ENCODE measurements around the gene APOA5. TPM values are rescaled to one million over a fixed set of nuclear protein-coding genes. Genes with fewer than 3 reads are reported as not detected.
"Not testable (repeated sequence)": the region's sequence is repeated elsewhere in the genome, so short reads cannot be mapped to it uniquely, and the experiment has no call there.

The APOA5 gene
- total RNA-seq, result not detected

- no peak for DNase-seq
- Mint-ChIP-seq H3K27me3 (ENCODE audit: low read depth) (no peaks in the 10 kb centered on the region), H3K9me3 (no peaks in the 10 kb centered on the region), H3K4me1 (ENCODE audit: low read depth) (peaks cover 22% of the 10 kb centered on the region), H3K36me3 (ENCODE audit: insufficient read depth) (peaks cover 5% of the 10 kb centered on the region), H3K4me3 (no peak within 1 kb of the TSS)
- ATAC-seq, result no peak
Measured at GRCh38 chr11:116791813-116792143, at the start of gene APOA5. APOA5 (minus strand) TSS chr11:116791879; CDS start chr11:116791860, 19 bp downstream.

- Mint-ChIP-seq H3K27me3 (ENCODE audit: low read depth) (no peaks in the 10 kb centered on the region), H3K9me3 (no peaks in the 10 kb centered on the region), H3K36me3 (ENCODE audit: insufficient read depth) (peaks cover 14% of the 10 kb centered on the region), H3K4me1 (ENCODE audit: low read depth) (no peaks in the 10 kb centered on the region), H3K4me3 (no peak overlapping the region)
- DNase-seq (no peak), ATAC-seq (no peak)
Measured at GRCh38 chr11:116840746-116841296, 49.1 kb upstream of the APOA5 start.

- DNase-seq (no peak), ATAC-seq (no peak)
- H3K27me3 Mint-ChIP-seq (ENCODE audit: low read depth), result no peaks in the 10 kb centered on the region
Measured at GRCh38 chr11:116840224-116840745, 48.6 kb upstream of the APOA5 start.

GRCh38 chr11:116838321-116839084 lies 46.8 kb upstream of the APOA5 start:
- Mint-ChIP-seq H3K4me3 (no peak overlapping the region), H3K9me3 (no peaks in the 10 kb centered on the region), H3K27me3 (ENCODE audit: low read depth) (no peaks in the 10 kb centered on the region), H3K4me1 (ENCODE audit: low read depth) (peaks cover 8% of the 10 kb centered on the region), H3K36me3 (ENCODE audit: insufficient read depth) (peaks cover 5% of the 10 kb centered on the region)
- ATAC-seq, result no peak
- DNase-seq, result no peak

More at GRCh38 chr11:116840224-116840745, 48.6 kb upstream of the APOA5 start:
- Mint-ChIP-seq H3K4me1 (ENCODE audit: low read depth) (peaks cover 3% of the 10 kb centered on the region), H3K9me3 (no peaks in the 10 kb centered on the region), H3K36me3 (ENCODE audit: insufficient read depth) (peaks cover 11% of the 10 kb centered on the region), H3K4me3 (no peak overlapping the region)

GRCh38 chr11:116837231-116838091 lies 45.8 kb upstream of the APOA5 start, which contains the start of gene APOA1:
APOA1 (minus strand) TSS chr11:116837622; CDS start chr11:116837387, 235 bp downstream.
- DNase-seq (no peak), ATAC-seq (no peak)
- H3K4me3 Mint-ChIP-seq, result no peak within 1 kb of the TSS
- H3K36me3 Mint-ChIP-seq (ENCODE audit: insufficient read depth), result no peaks in the 10 kb centered on the region
- no peaks in the 10 kb centered on the region for H3K27me3 Mint-ChIP-seq (ENCODE audit: low read depth)
- no peaks in the 10 kb centered on the region for H3K9me3 Mint-ChIP-seq
- H3K4me1 Mint-ChIP-seq (ENCODE audit: low read depth), result peaks cover 8% of the 10 kb centered on the region

GRCh38 chr11:116836632-116836991 lies 44.9 kb upstream of the APOA5 start:
- peaks cover 8% of the 10 kb centered on the region for H3K4me1 Mint-ChIP-seq (ENCODE audit: low read depth)
- no peaks in the 10 kb centered on the region for H3K27me3 Mint-ChIP-seq (ENCODE audit: low read depth)
- H3K36me3 Mint-ChIP-seq (ENCODE audit: insufficient read depth), result no peaks in the 10 kb centered on the region
- no peaks in the 10 kb centered on the region for H3K9me3 Mint-ChIP-seq
- DNase-seq, result no peak
- H3K4me3 Mint-ChIP-seq, result no peak overlapping the region
- ATAC-seq, result no peak

GRCh38 chr11:116835791-116836631 lies 44.3 kb upstream of the APOA5 start:
- Mint-ChIP-seq H3K36me3 (ENCODE audit: insufficient read depth) (no peaks in the 10 kb centered on the region), H3K9me3 (no peaks in the 10 kb centered on the region), H3K4me3 (peak overlapping the region; percentile 67), H3K4me1 (ENCODE audit: low read depth) (peaks cover 8% of the 10 kb centered on the region), H3K27me3 (ENCODE audit: low read depth) (no peaks in the 10 kb centered on the region)
- ATAC-seq (peak; percentile 94), DNase-seq (peak; percentile 72)

- H3K36me3 Mint-ChIP-seq (ENCODE audit: insufficient read depth), result no peaks in the 10 kb centered on the region
- DNase-seq (no peak), ATAC-seq (no peak)
- peaks cover 8% of the 10 kb centered on the region for H3K4me1 Mint-ChIP-seq (ENCODE audit: low read depth)
- peak overlapping the region; percentile 67 for H3K4me3 Mint-ChIP-seq
- H3K27me3 Mint-ChIP-seq (ENCODE audit: low read depth), result no peaks in the 10 kb centered on the region
- no peaks in the 10 kb centered on the region for H3K9me3 Mint-ChIP-seq
Measured at GRCh38 chr11:116835042-116835772, 43.5 kb upstream of the APOA5 start.

GRCh38 chr11:116834535-116835041 lies 42.9 kb upstream of the APOA5 start:
- not testable (repeated sequence) for H3K9me3 Mint-ChIP-seq
- H3K4me3 Mint-ChIP-seq, result peak overlapping the region; percentile 27

GRCh38 chr11:116833816-116834534 lies 42.3 kb upstream of the APOA5 start:
- peaks cover 8% of the 10 kb centered on the region for H3K4me1 Mint-ChIP-seq (ENCODE audit: low read depth)
- no peaks in the 10 kb centered on the region for H3K9me3 Mint-ChIP-seq
- no peak overlapping the region for H3K4me3 Mint-ChIP-seq
- DNase-seq (no peak), ATAC-seq (no peak)
- H3K27me3 Mint-ChIP-seq (ENCODE audit: low read depth), result no peaks in the 10 kb centered on the region
- H3K36me3 Mint-ChIP-seq (ENCODE audit: insufficient read depth), result no peaks in the 10 kb centered on the region

More at GRCh38 chr11:116834535-116835041, 42.9 kb upstream of the APOA5 start:
- not testable (repeated sequence) for DNase-seq; H3K4me1 Mint-ChIP-seq (ENCODE audit: low read depth); H3K27me3 Mint-ChIP-seq (ENCODE audit: low read depth); ATAC-seq; H3K36me3 Mint-ChIP-seq (ENCODE audit: insufficient read depth)

GRCh38 chr11:116833491-116833815 lies 41.8 kb upstream of the APOA5 start:
- Mint-ChIP-seq H3K4me1 (ENCODE audit: low read depth) (peaks cover 8% of the 10 kb centered on the region), H3K9me3 (no peaks in the 10 kb centered on the region), H3K27me3 (ENCODE audit: low read depth) (no peaks in the 10 kb centered on the region), H3K36me3 (ENCODE audit: insufficient read depth) (no peaks in the 10 kb centered on the region), H3K4me3 (no peak overlapping the region)
- ATAC-seq (no peak), DNase-seq (no peak)

GRCh38 chr11:116832350-116833290 lies 40.9 kb upstream of the APOA5 start:
- ATAC-seq, result no peak
- DNase-seq, result no peak
- Mint-ChIP-seq H3K9me3 (no peaks in the 10 kb centered on the region), H3K4me1 (ENCODE audit: low read depth) (peaks cover 8% of the 10 kb centered on the region), H3K36me3 (ENCODE audit: insufficient read depth) (no peaks in the 10 kb centered on the region), H3K27me3 (ENCODE audit: low read depth) (no peaks in the 10 kb centered on the region), H3K4me3 (no peak overlapping the region)

All from activated T-cell treated with anti-CD3 and anti-CD28 coated beads, Interleukin-2, amount 50 U/mL, for 4 hours (primary cell).